OCI-LY7 (cell line): ENCODE data around the gene KDM1B. TPM values are rescaled to one million over a fixed set of nuclear protein-coding genes. Genes with fewer than 3 reads are reported as not detected.

ENCODE experiments used
- BruUV-seq: library from RNA; stranded (reverse); fragments of 400-500 nt; replicated peaks from 2 replicates; lab custom pipeline; 2021; lab: Mats Ljungman, UMichigan
- CTCF ChIA-PET: fragments of 300-600 bp; sonication (Branson Sonifier 250); formaldehyde crosslinking; loops from one replicate; lab custom pipeline; 2022; ENCODE audit warnings: antibody characterized with exemption; ENCODE audit not compliant: unreplicated experiment; lab: Charles Lee
- POLR2A ChIA-PET: fragments of 300-600 bp; sonication (Branson Sonifier 250); formaldehyde crosslinking; loops from one replicate; lab custom pipeline; 2022; ENCODE audit warnings: antibody characterized with exemption; lab: Charles Lee
- DNase-seq: peaks from one replicate; pipeline ENCODE4 v3.0.0-alpha.2; 2015; ENCODE audit warnings: low spot score
- H2AFZ ChIP-seq: fragments of 200-600 bp; sonication (generic), shearing (Covaris generic); 2 replicates; pipeline ENCODE4 v1.6.1; 2014; ENCODE audit warnings: mild to moderate bottlenecking, antibody characterized with exemption, low read length, moderate library complexity
- H3K27ac ChIP-seq: fragments of 200-600 bp; sonication (generic); 2 replicates; pipeline ENCODE4 v1.5.1; 2014; ENCODE audit warnings: mixed run types, low read depth, mild to moderate bottlenecking, moderate library complexity, low read length, inconsistent platforms; ENCODE audit not compliant: poor library complexity, severe bottlenecking
- H3K36me3 ChIP-seq: fragments of 200-600 bp; sonication (generic); 2 replicates; pipeline ENCODE4 v1.6.1; 2014; ENCODE audit warnings: mild to moderate bottlenecking, antibody characterized with exemption, low read length, moderate library complexity, mixed read lengths; ENCODE audit not compliant: insufficient read depth
- H3K4me1 ChIP-seq: fragments of 200-600 bp; sonication (generic); 2 replicates; pipeline ENCODE4 v1.5.1; 2014; ENCODE audit warnings: mild to moderate bottlenecking, low read length; ENCODE audit not compliant: insufficient read depth, poor library complexity, severe bottlenecking
- H3K4me2 ChIP-seq: fragments of 200-600 bp; sonication (generic); 2 replicates; pipeline ENCODE4 v1.6.1; 2014; ENCODE audit warnings: mild to moderate bottlenecking, low read length
- H3K4me3 ChIP-seq: fragments of 200-600 bp; sonication (generic); 2 replicates; pipeline ENCODE4 v1.5.1; 2014; ENCODE audit warnings: mild to moderate bottlenecking, low read depth, low read length; ENCODE audit not compliant: poor library complexity, severe bottlenecking
- H3K79me2 ChIP-seq: fragments of 200-600 bp; sonication (generic); 2 replicates; pipeline ENCODE4 v1.6.1; 2016; ENCODE audit warnings: low read depth, mild to moderate bottlenecking, low read length, moderate library complexity, mixed read lengths; ENCODE audit not compliant: insufficient read depth
- H3K9me2 ChIP-seq: fragments of 200-600 bp; sonication (generic); 2 replicates; pipeline ENCODE4 v1.6.1; 2016; ENCODE audit warnings: mild to moderate bottlenecking, low read length, mixed read lengths; ENCODE audit not compliant: insufficient read depth
- H3K9me3 ChIP-seq: fragments of 200-600 bp; sonication (generic); 2 replicates; pipeline ENCODE4 v1.6.1; 2014; ENCODE audit warnings: mild to moderate bottlenecking, mixed run types, low read length, mixed read lengths
- H4K20me1 ChIP-seq: fragments of 200-600 bp; sonication (generic); 2 replicates; pipeline ENCODE4 v1.6.1; 2014; ENCODE audit warnings: mild to moderate bottlenecking, antibody characterized with exemption, low read length, moderate library complexity, mixed read lengths; ENCODE audit not compliant: insufficient read depth
- EZH2phosphoT487 ChIP-seq: fragments of 200-600 bp; sonication (generic); IDR thresholded peaks from 2 replicates; pipeline ENCODE4 v1.6.1; 2018; ENCODE audit warnings: low read depth, borderline replicate concordance, mild to moderate bottlenecking, mixed run types, antibody characterized with exemption, low read length, moderate library complexity, mixed read lengths
- intact Hi-C: fragments of 100-400 bp; cut with micrococcal nuclease; formaldehyde crosslinking; loops from one replicate; pipeline ENCODE4 v1.10.0; 2022; ENCODE audit not compliant: unreplicated experiment
- total RNA-seq, 2 experiments: library from RNA; depleted of rRNA in 1 of 2; stranded (reverse); fragments of >200 nt in 1 of 2; shearing (Covaris generic) in 1 of 2; gene quantifications; 2 replicates each; pipeline ENCODE4 v1.2.3, GENCODE V29; 2014 to 2022
- TF ChIP-seq, protein P1 (sequence below): fragments of 200-600 bp; sonication (generic); conservative IDR thresholded peaks from 2 replicates; pipeline ENCODE4 v1.5.1; 2014; ENCODE audit warnings: mild to moderate bottlenecking, antibody characterized with exemption, low read length, moderate library complexity, mixed read lengths

KDM1B gene
- total RNA-seq, 2 experiments from 2014 or later, result 37.6 to 56.4 TPM

DNA sequence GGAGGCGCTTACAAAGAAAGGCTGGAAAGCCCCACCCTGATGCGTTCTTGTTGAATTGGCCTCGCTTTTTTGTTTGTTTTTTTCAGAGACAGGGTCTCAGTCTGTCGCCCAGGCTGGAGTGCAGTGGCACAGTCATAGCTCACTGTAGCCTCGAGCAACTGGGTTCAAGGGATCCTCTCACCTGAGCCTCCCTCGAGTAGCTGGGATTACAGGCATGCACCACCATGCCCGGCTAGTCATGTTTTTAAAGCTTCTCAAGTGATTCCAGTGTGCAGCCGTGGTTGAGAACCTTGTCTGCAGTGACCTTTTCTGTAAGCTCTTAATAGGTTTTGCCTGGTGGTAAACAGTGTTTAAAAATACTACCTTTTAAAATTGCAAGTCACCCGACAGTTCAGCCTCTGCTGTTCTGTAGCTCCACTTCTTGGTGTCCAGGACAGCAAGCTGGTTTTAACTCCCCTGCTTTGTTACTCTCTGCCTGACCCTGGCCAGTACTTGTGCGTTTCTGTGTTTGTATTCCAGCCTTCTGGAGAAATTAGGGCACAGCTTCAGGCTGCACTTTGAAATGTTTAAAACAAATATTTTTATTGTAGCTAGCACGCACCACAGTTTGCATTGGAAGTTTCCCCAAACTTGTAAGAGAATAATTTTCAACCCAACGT is 54.4 kb downstream of the KDM1B start:
- H3K36me3 ChIP-seq, result peaks cover 43% of the 10 kb centered on the region; the same call in 1 of the 2 replicates
- no peaks in the 10 kb centered on the region for H4K20me1 ChIP-seq
- H3K9me3 ChIP-seq, result no peaks in the 10 kb centered on the region
- H3K27ac ChIP-seq, result no peak overlapping the region
- CTCF ChIA-PET, result interaction anchor here (0.5 kb wide), 1 partner anchor 610 kb away, joined by 5 read pairs; the partner anchor contains the start of gene FAM8A1
- TF ChIP-seq, protein P1, sequence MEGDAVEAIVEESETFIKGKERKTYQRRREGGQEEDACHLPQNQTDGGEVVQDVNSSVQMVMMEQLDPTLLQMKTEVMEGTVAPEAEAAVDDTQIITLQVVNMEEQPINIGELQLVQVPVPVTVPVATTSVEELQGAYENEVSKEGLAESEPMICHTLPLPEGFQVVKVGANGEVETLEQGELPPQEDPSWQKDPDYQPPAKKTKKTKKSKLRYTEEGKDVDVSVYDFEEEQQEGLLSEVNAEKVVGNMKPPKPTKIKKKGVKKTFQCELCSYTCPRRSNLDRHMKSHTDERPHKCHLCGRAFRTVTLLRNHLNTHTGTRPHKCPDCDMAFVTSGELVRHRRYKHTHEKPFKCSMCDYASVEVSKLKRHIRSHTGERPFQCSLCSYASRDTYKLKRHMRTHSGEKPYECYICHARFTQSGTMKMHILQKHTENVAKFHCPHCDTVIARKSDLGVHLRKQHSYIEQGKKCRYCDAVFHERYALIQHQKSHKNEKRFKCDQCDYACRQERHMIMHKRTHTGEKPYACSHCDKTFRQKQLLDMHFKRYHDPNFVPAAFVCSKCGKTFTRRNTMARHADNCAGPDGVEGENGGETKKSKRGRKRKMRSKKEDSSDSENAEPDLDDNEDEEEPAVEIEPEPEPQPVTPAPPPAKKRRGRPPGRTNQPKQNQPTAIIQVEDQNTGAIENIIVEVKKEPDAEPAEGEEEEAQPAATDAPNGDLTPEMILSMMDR, result no peak
- no peak for TF ChIP-seq EZH2phosphoT487
- H3K4me3 ChIP-seq, result no peak overlapping the region
- H3K4me2 ChIP-seq, result no peak overlapping the region
- BruUV-seq, result no TSS peak
- DNase-seq, result no peak
- intact Hi-C loops, result no loop called here
- no peaks in the 10 kb centered on the region for H3K4me1 ChIP-seq
- H3K9me2 ChIP-seq, result no peaks in the 10 kb centered on the region
- no peak overlapping the region for H2AFZ ChIP-seq
- POLR2A ChIA-PET, result interaction anchor here (0.5 to 0.6 kb wide), 2 partner anchors 38 to 462 kb away, joined by 3 to 4 read pairs; no protein-coding TSS in a partner anchor
- H3K79me2 ChIP-seq, result no peaks in the 10 kb centered on the region

DNA sequence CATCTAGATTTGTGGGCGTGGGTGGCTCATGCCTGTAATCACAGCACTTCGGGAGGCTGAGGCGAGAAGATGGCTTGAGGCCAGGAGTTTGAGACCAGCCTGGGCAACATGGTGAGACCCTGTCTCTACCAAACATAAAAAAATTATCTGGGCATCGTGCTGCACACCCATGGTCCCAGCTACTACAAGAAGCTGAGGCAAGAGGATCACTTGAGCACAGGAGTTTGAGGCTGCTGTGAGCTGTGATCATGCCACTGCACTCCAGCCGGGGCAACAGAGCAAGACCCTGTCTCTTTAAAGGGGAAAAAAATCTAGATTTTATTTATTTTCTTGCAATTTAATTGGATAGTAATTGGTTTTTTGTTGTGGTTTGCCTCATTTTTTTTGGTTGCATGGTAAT is 55.5 kb downstream of the KDM1B start:
- intact Hi-C loops, result no loop called here
- DNase-seq, result no peak
- no peak overlapping the region for H2AFZ ChIP-seq
- no peaks in the 10 kb centered on the region for H4K20me1 ChIP-seq
- H3K4me3 ChIP-seq, result no peak overlapping the region
- no peak overlapping the region for H3K27ac ChIP-seq
- no peaks in the 10 kb centered on the region for H3K9me3 ChIP-seq
- POLR2A ChIA-PET, result interaction anchor here (0.6 kb wide), 1 partner anchor 148 kb away, joined by 5 read pairs; no protein-coding TSS in a partner anchor
- H3K36me3 ChIP-seq, result peaks cover 51% of the 10 kb centered on the region; the same call in 1 of the 2 replicates
- no TSS peak for BruUV-seq
- no peaks in the 10 kb centered on the region for H3K9me2 ChIP-seq
- H3K79me2 ChIP-seq, result no peaks in the 10 kb centered on the region
- peaks cover 10% of the 10 kb centered on the region for H3K4me1 ChIP-seq
- CTCF ChIA-PET, result no interaction called here
- TF ChIP-seq, protein P1, result no peak
- H3K4me2 ChIP-seq, result no peak overlapping the region

DNA sequence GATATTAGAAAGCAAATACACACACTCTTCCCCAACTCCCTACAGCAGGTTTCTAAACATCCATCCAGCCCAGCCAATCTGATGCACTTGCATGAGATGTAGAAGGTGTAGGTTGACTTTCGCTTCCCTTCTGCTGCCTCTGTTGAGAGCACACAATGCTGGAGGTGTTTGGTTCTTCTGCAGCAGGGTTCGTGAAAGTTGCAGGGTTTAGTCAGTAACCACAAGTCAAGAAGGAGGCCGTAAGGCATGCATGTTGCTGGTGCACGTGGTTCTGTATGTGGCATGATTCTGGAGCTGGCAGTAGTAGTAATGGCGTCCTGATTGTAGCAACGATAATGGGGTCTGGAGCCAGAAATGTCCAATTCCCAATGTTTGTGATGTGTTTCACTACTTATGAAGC is 56.1 kb downstream of the KDM1B start:
- intact Hi-C loops, result no loop called here
- CTCF ChIA-PET, result no interaction called here
- no TSS peak for BruUV-seq
- Histone ChIP-seq H3K9me2 (no peaks in the 10 kb centered on the region), H2AFZ (no peak overlapping the region), H3K27ac (no peak overlapping the region), H3K4me3 (no peak overlapping the region), H3K9me3 (no peaks in the 10 kb centered on the region), H4K20me1 (no peaks in the 10 kb centered on the region), H3K4me2 (no peak overlapping the region), H3K79me2 (no peaks in the 10 kb centered on the region), H3K36me3 (peaks cover 57% of the 10 kb centered on the region; the same call in 1 of the 2 replicates), H3K4me1 (peaks cover 16% of the 10 kb centered on the region)
- POLR2A ChIA-PET, result no interaction called here
- TF ChIP-seq, protein P1, result no peak
- no peak for TF ChIP-seq EZH2phosphoT487
- peak; percentile 19 for DNase-seq
